C4-2B (cell line): ENCODE measurements around the gene BARX2.

ENCODE experiments used
- H3K27ac ChIP-seq: fragments of 450-650 bp; 2 replicates; pipeline ENCODE4 v1.5.1; 2017
- CTCF ChIP-seq: fragments of 450-650 bp; conservative IDR thresholded peaks from 2 replicates; pipeline ENCODE4 v1.5.1; 2017; ENCODE audit warnings: mild to moderate bottlenecking
- ZFX ChIP-seq: fragments of 450-650 bp; IDR thresholded peaks from 2 replicates; pipeline ENCODE4 v1.6.1; 2017

Gene BARX2

GRCh38 chr11:129374993-129375750 lies 476 bp upstream of the BARX2 start:
- TF ChIP-seq ZFX (no peak), CTCF (no peak)
- H3K27ac ChIP-seq, result peak overlapping the region; percentile 15; the same call in 1 of the 2 replicates

- H3K27ac ChIP-seq, result no peak overlapping the region
- TF ChIP-seq ZFX, result no peak
- no peak for TF ChIP-seq CTCF
Observed at GRCh38 chr11:129376658-129377341, 1.2 kb downstream of the BARX2 start.

- TF ChIP-seq CTCF (no peak), ZFX (no peak)
- H3K27ac ChIP-seq, result no peak overlapping the region
Observed at GRCh38 chr11:129377739-129378138, 2.1 kb downstream of the BARX2 start.

GRCh38 chr11:129380413-129380812 lies 4.8 kb downstream of the BARX2 start:
- TF ChIP-seq ZFX (no peak), CTCF (no peak)
- H3K27ac ChIP-seq, result peak overlapping the region; percentile 55; the same call in 1 of the 2 replicates

- H3K27ac ChIP-seq, result no peak overlapping the region
- no peak for TF ChIP-seq CTCF
- TF ChIP-seq ZFX, result no peak
Observed at GRCh38 chr11:129382583-129382982, 6.9 kb downstream of the BARX2 start.

GRCh38 chr11:129383060-129383459 lies 7.4 kb downstream of the BARX2 start:
- TF ChIP-seq CTCF (no peak), ZFX (no peak)
- H3K27ac ChIP-seq, result no peak overlapping the region

GRCh38 chr11:129383502-129383901 lies 7.9 kb downstream of the BARX2 start:
- TF ChIP-seq ZFX, result no peak
- no peak for TF ChIP-seq CTCF
- no peak overlapping the region for H3K27ac ChIP-seq
